Omental fat pad (tissue), 4 donors: ENCODE data around the gene PTPN14. TPM values are rescaled to one million over a fixed set of nuclear protein-coding genes. Genes with fewer than 3 reads are reported as not detected.
"Not testable (repeated sequence)": the region's sequence is repeated elsewhere in the genome, so short reads cannot be mapped to it uniquely, and the experiment has no call there.

Experiments used
- ATAC-seq: fragments of 150-250 bp; one replicate; pipeline ENCODE4 v1.9.1; 2016; ENCODE audit warnings: mild to moderate bottlenecking, moderate library complexity; ENCODE audit not compliant: low FRiP score
- DNase-seq: peaks from one replicate; pipeline ENCODE4 v3.0.0-alpha.2; 2019; ENCODE audit warnings: low spot score
- CTCF ChIP-seq, 3 donors: fragments of 450-650 bp; IDR thresholded peaks; one replicate each; pipeline ENCODE4 v1.5.1; 2016 to 2017; ENCODE audit warnings: antibody characterized with exemption in 3 of 3, mild to moderate bottlenecking in 3 of 3, moderate library complexity in 2 of 3
- total RNA-seq, 4 donors: library from RNA; depleted of rRNA; stranded (reverse); fragments of >200 nt; gene quantifications; one replicate each; pipeline ENCODE4 v1.1.0, GENCODE V29; 2016

The PTPN14 gene
- total RNA-seq, 4 donors from 2014 or later, result 27.1 to 39.1 (median 35.7) TPM

GRCh38 chr1:214491468-214492146 lies 59.8 kb downstream of the PTPN14 start:
- no peak for DNase-seq
- no peak for ATAC-seq
- TF ChIP-seq CTCF (IDR thresholded peaks at IDR 0.05), result no peak

DNA sequence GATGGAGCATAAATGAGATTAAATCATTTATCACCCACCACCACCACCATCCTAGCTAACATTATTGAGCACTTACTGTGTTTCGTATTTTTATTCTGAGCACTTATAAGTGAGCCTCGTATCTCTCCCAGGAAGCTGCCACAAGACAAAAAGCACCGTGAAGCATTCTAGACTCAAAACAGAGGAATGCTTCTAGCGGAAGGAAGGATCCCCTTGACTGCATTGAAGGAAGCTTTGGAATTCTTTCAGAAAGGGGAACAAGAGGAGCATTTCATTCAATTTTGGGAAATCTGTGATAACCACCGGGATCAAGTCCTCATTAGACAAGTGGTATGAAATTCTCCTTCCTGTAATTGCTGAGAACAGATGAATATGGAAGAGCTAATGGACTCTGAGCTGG lies 66.3 kb downstream of the PTPN14 start:
- DNase-seq (no peak), ATAC-seq (no peak)
- TF ChIP-seq CTCF (IDR thresholded peaks at IDR 0.05), result no peak

DNA sequence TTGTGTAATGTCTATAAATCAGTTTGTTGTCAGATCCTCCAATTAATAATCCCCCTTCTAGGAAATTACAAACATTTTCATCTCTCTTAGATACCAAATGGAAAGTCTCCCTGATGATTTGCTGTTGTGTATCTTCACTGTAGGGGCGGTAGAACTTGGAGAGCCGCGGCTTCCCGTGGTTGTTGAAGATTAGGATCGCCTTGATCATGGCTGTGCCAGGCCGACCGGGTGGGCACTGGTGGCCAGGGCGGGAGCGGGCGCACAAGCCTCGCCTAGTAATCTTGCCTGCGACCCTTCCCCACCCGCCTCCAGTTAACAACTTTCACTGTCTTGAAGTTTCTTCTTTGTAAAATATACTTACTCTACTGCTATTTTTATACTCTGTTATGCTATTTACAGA lies 68.2 kb downstream of the PTPN14 start:
- ATAC-seq, result peak; percentile 33
- DNase-seq, result not testable (repeated sequence)

GRCh38 chr1:214481983-214482634 lies 69.3 kb downstream of the PTPN14 start:
- ATAC-seq, result not testable (repeated sequence)

DNA sequence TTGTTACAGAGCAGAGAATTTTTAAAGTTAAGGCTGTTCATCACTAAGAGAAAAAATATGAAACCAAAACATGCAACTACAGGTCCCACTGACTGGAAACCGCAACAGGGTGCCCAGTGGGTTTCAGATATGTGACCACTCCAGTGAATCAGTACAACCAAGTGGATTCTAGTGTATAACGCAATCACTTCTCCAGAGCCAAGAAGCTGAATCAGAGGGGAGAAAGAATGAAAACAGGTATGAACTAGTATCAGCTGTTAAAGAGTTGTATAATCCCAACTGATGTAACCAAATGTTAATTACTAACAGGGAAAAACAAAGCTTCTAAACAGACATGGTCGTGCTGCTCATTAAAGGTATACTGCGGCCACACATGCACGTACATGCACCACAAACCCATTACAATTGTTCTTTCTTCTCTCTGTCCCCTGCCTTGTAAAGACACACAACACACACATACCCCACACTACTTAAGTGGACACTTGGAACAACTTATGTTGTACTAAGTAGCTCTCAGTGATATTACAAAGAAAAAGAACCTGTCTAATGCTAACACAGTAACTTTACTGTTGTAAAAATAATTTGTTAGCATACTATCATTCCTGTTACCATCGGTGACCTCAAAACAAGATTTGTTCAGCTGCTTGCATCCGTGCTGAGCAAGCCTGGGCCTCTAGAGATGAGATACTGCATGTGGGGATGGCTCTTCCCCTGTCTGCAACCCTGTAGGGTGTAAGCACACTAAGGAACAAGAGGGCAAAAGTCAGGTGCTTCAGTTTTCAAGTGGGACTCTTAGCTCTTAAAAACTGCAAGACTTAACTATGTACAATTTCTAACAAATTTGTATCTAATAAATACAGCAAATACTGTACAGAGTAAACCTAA lies 74.2 kb downstream of the PTPN14 start:
- DNase-seq (no peak), ATAC-seq (peak; percentile 86)
- TF ChIP-seq CTCF (IDR thresholded peaks at IDR 0.05), result no peak

More at GRCh38 chr1:214481983-214482634, 69.3 kb downstream of the PTPN14 start:
- not testable (repeated sequence) for DNase-seq

DNA sequence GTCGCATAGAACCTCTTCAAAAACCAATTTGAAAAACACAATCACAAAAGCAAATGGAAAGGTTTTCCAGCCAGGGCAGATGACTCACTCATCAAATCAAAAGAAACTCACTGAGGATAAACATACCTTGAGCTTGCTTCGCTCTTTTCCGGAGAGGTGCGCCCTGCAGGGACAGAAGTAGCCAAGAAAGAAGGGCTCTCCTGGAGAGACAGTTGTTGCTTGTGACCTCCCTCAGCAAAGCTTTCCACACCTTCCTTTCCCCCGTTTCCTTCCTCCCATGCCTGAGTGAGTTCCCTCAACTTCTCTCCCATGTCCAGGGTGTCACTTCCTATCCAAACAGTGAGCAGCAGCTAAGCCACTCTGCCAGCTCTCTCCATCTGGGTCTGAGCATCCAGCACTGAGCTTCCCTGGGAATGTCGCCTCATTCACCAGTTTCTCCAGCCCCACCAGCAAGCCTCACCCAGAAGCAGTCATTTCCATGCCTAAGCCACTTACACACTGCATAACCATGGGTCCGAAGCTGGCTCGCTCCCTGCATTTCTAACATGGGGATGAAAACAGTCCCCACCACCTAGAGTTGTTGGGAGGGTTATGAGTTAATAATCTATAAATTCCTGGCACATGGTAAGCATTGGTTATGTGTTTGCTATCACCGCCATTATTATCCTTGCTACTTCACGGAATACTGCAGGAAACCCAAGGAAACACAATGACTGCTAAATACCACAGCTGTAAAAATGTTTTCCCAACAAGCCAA lies 75.0 kb downstream of the PTPN14 start:
- DNase-seq (no peak), ATAC-seq (peak; percentile 15)
- no peak for TF ChIP-seq CTCF (IDR thresholded peaks at IDR 0.05)

DNA sequence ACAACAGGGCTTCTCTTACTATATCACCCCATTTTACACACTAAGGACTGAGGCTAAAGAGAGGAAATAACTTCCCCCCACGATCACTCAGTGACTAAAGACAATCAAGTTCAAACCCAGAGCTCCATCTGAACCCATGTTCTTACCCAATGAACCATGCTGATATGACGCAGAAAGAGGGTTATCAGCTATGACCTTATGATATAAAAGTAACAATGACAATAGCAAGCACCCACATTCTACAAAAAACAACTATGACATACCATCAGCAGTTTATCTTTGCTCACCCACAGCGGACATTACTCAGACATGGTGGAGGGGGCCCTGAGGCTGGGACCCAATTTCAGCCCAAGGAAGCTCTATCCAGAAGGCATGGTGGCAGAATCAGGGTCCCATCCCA lies 75.7 kb downstream of the PTPN14 start:
- no peak for TF ChIP-seq CTCF (IDR thresholded peaks at IDR 0.05)
- no peak for ATAC-seq
- DNase-seq, result no peak
